GM18858 (cell line): Measurements from ENCODE around the gene PPP1R7.

ENCODE experiments used
- ATAC-seq: cut with Tn5 transposase; IDR thresholded peaks from one replicate; pipeline ENCODE4 v1.9.1; 2021; ENCODE audit not compliant: unreplicated experiment

The PPP1R7 gene

GRCh38 chr2:241120440-241120839 is 29.8 kb upstream of the PPP1R7 start:
- ATAC-seq: no peak

- ATAC-seq: no peak
These were observed 29.3 kb upstream of the PPP1R7 start for GRCh38 chr2:241121008-241121407.

- no peak for ATAC-seq
These were observed 27.8 kb upstream of the PPP1R7 start for GRCh38 chr2:241122376-241123002.

- no peak for ATAC-seq
These were observed 26.3 kb upstream of the PPP1R7 start for GRCh38 chr2:241123816-241124536.

GRCh38 chr2:241125626-241126025 is 24.6 kb upstream of the PPP1R7 start:
- ATAC-seq: no peak

GRCh38 chr2:241126201-241126611 is 24.1 kb upstream of the PPP1R7 start:
- no peak for ATAC-seq

- no peak for ATAC-seq
These were observed 23.5 kb upstream of the PPP1R7 start for GRCh38 chr2:241126771-241127202.

- no peak for ATAC-seq
These were observed 22.0 kb upstream of the PPP1R7 start for GRCh38 chr2:241128266-241128665.

- no peak for ATAC-seq
These were observed 21.0 kb upstream of the PPP1R7 start for GRCh38 chr2:241129086-241129871.

- ATAC-seq: no peak
These were observed 20.0 kb upstream of the PPP1R7 start for GRCh38 chr2:241130316-241130715.

GRCh38 chr2:241131531-241131930 is 18.7 kb upstream of the PPP1R7 start:
- no peak for ATAC-seq

GRCh38 chr2:241132538-241133435 is 17.5 kb upstream of the PPP1R7 start:
- ATAC-seq: no peak

GRCh38 chr2:241133436-241133820 is 16.8 kb upstream of the PPP1R7 start:
- ATAC-seq: no peak

GRCh38 chr2:241134711-241135110 is 15.6 kb upstream of the PPP1R7 start:
- no peak for ATAC-seq

- ATAC-seq: no peak
These were observed 14.5 kb upstream of the PPP1R7 start for GRCh38 chr2:241135737-241136136.

GRCh38 chr2:241136191-241136590 is 14.1 kb upstream of the PPP1R7 start:
- ATAC-seq: no peak

- no peak for ATAC-seq
These were observed 13.5 kb upstream of the PPP1R7 start for GRCh38 chr2:241136661-241137260.

- ATAC-seq: no peak
These were observed 12.7 kb upstream of the PPP1R7 start for GRCh38 chr2:241137276-241138190.

GRCh38 chr2:241138471-241138870 is 11.8 kb upstream of the PPP1R7 start:
- ATAC-seq: no peak
